ENCODE data around the gene MRTFA. TPM values are rescaled to one million over a fixed set of nuclear protein-coding genes. Genes with fewer than 3 reads are reported as not detected.

The MRTFA gene
- total RNA-seq, 1 experiment from 2014 or later = 28.0 TPM

DNA sequence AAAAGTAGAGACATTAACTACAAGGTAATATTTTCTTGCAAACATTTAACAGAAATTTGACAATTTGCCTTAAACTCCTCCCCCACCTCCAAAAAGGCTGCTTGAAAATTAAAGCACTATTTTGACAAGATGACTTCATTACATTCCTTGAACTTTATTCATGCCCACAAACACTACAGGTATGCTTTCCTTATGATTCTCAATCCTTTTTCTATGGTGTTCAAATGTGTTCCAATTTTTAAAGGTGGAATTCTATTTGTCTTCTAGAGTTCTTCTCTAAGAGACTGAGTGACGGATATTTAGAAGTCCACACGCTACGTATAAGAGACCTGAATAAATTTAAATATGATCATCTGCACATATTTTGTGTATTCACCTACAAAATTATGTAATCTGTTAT is 69.4 kb downstream of the MRTFA start:
- Histone ChIP-seq H3K27me3 (ENCODE audit: insufficient read depth, low read length) (no peaks in the 10 kb centered on the region), H3K9ac (ENCODE audit: low read length) (no peak overlapping the region), H3K9me2 (ENCODE audit: insufficient read depth) (no peaks in the 10 kb centered on the region), H3K4me3 (replicated peaks in 1 of 2; ENCODE audit: low read depth in 1 of 2, low read length in 2 of 2) (no peak overlapping the region), H3K9me3 (ENCODE audit: control insufficient read depth in 1 of 2, insufficient read depth in 1 of 2, low read depth in 1 of 2, low read length in 2 of 2) (no peaks in the 10 kb centered on the region), H3K79me2 (ENCODE audit: insufficient read depth, low read length) (peaks cover 31% of the 10 kb centered on the region), H2AFZ (ENCODE audit: low read depth, low read length, poor library complexity, severe bottlenecking) (no peak overlapping the region), H3K4me2 (ENCODE audit: low read length) (peak overlapping the region; percentile 0; the same call in 1 of the 2 replicates), H3K36me3 (ENCODE audit: control insufficient read depth in 1 of 2, insufficient read depth in 2 of 2, low read length in 2 of 2) (no peaks in the 10 kb centered on the region), H4K20me1 (ENCODE audit: insufficient read depth) (no peaks in the 10 kb centered on the region), H3K4me1 (ENCODE audit: control insufficient read depth in 1 of 2, insufficient read depth in 2 of 2, low read length in 2 of 2) (peaks cover 6 to 13% of the 10 kb centered on the region in 2 experiments; a peak in 3 of 4 replicates), H3K27ac (ENCODE audit: low read depth, low read length) (no peak overlapping the region)
- ChIA-PET POLR2A (no interaction called here), CTCF (no interaction called here), RAD21 (ENCODE audit: low non-redundant PET in 1 of 2, low total read pairs in 2 of 2, uncharacterized antibody in 2 of 2, unreplicated experiment in 2 of 2) (no interaction called here)
- intact Hi-C loops (cut with micrococcal nuclease) = no loop called here
- ATAC-seq = no peak
- DNase-seq (ENCODE audit: low read depth, low spot score) = no peak
- TF ChIP-seq FOSL1 (IDR thresholded peaks at IDR 0.05; ENCODE audit: low read depth) (peak; percentile 14; the same call in 1 of the 2 replicates), SP1 (IDR thresholded peaks at IDR 0.05; ENCODE audit: low read depth) (no peak)
- BruUV-seq (replicated peaks) = no TSS peak

DNA sequence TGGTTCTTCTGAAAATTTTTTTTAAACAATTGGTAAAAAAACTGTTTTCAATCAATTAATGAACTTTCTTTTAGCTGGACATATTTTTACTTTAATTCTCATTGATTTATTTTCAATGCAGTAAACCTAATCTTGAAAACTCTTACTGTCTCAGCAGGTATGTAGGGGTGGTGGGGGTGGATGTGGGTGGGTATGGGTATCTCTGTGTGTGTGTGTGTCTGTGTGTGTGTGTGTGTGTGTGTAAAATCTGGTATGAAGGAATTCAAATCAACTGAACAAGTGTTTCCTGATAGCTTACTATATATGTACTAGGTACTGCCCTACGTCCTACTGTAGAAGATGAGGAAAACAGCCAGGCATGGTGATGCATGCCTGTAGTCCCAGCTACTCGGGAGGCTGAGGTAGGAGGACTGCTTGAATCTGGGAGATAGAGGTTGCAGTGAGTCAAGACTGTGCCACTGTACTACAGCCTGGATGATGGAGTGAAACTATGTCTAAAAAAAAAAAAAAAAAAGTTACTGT is 75.5 kb downstream of the MRTFA start:
- CTCF ChIA-PET = no interaction called here
- Histone ChIP-seq H3K9me3 (ENCODE audit: control insufficient read depth in 1 of 2, insufficient read depth in 1 of 2, low read depth in 1 of 2, low read length in 2 of 2) (no peaks in the 10 kb centered on the region), H3K79me2 (ENCODE audit: insufficient read depth, low read length) (peaks cover 20% of the 10 kb centered on the region), H3K4me3 (replicated peaks in 1 of 2; ENCODE audit: low read depth in 1 of 2, low read length in 2 of 2) (no peak overlapping the region), H3K4me2 (ENCODE audit: low read length) (no peak overlapping the region), H3K27ac (ENCODE audit: low read depth, low read length) (no peak overlapping the region), H3K36me3 (ENCODE audit: control insufficient read depth in 1 of 2, insufficient read depth in 2 of 2, low read length in 2 of 2) (no peaks in the 10 kb centered on the region), H2AFZ (ENCODE audit: low read depth, low read length, poor library complexity, severe bottlenecking) (no peak overlapping the region), H3K9me2 (ENCODE audit: insufficient read depth) (no peaks in the 10 kb centered on the region), H3K4me1 (ENCODE audit: control insufficient read depth in 1 of 2, insufficient read depth in 2 of 2, low read length in 2 of 2) (no peaks in the 10 kb centered on the region), H3K9ac (ENCODE audit: low read length) (no peak overlapping the region), H3K27me3 (ENCODE audit: insufficient read depth, low read length) (no peaks in the 10 kb centered on the region), H4K20me1 (ENCODE audit: insufficient read depth) (no peaks in the 10 kb centered on the region)
- DNase-seq (ENCODE audit: low read depth, low spot score) (no peak), ATAC-seq (no peak)
- no peak for TF ChIP-seq ELF1 (IDR thresholded peaks at IDR 0.05; ENCODE audit: borderline replicate concordance, low read depth)
- POLR2A ChIA-PET = no interaction called here
- no TSS peak for BruUV-seq (replicated peaks)
- intact Hi-C loops (cut with micrococcal nuclease) = no loop called here
- RAD21 ChIA-PET (ENCODE audit: low non-redundant PET in 1 of 2, low total read pairs in 2 of 2, uncharacterized antibody in 2 of 2, unreplicated experiment in 2 of 2) = no interaction called here

DNA sequence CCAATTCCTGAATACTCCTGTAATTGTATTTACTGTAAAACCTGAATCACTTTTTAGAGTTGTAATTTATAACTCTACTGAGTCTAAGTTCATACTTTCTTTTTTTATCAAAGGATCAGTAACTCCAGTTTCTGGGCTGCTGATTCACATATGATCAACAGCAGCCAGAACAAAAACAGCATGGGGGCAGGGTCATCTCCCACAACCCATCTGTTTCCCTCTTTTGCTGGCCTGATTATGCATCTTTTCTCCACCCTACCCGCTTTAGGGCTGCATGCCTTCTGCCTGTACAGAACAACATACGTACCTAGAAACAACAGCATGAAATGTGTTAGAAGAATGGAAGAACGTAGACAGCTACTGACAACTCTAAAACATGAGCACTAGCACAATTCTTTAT is 76.0 kb downstream of the MRTFA start:
- no peak overlapping the region for H3K9ac ChIP-seq (ENCODE audit: low read length)
- peaks cover 22% of the 10 kb centered on the region for H3K79me2 ChIP-seq (ENCODE audit: insufficient read depth, low read length)
- no peaks in the 10 kb centered on the region for H3K4me1 ChIP-seq (ENCODE audit: control insufficient read depth in 1 of 2, insufficient read depth in 2 of 2, low read length in 2 of 2)
- ChIA-PET RAD21 (ENCODE audit: low non-redundant PET in 1 of 2, low total read pairs in 2 of 2, uncharacterized antibody in 2 of 2, unreplicated experiment in 2 of 2) (no interaction called here), CTCF (no interaction called here), POLR2A (no interaction called here)
- no peaks in the 10 kb centered on the region for H3K9me3 ChIP-seq (ENCODE audit: control insufficient read depth in 1 of 2, insufficient read depth in 1 of 2, low read depth in 1 of 2, low read length in 2 of 2)
- DNase-seq (ENCODE audit: low read depth, low spot score) = no peak
- H3K27ac ChIP-seq (ENCODE audit: low read depth, low read length) = no peak overlapping the region
- no peak overlapping the region for H3K4me2 ChIP-seq (ENCODE audit: low read length)
- no peaks in the 10 kb centered on the region for H4K20me1 ChIP-seq (ENCODE audit: insufficient read depth)
- BruUV-seq (replicated peaks) = no TSS peak
- H2AFZ ChIP-seq (ENCODE audit: low read depth, low read length, poor library complexity, severe bottlenecking) = no peak overlapping the region
- intact Hi-C loops (cut with micrococcal nuclease) = no loop called here
- H3K27me3 ChIP-seq (ENCODE audit: insufficient read depth, low read length) = no peaks in the 10 kb centered on the region
- no peaks in the 10 kb centered on the region for H3K36me3 ChIP-seq (ENCODE audit: control insufficient read depth in 1 of 2, insufficient read depth in 2 of 2, low read length in 2 of 2)
- no peaks in the 10 kb centered on the region for H3K9me2 ChIP-seq (ENCODE audit: insufficient read depth)
- no peak overlapping the region for H3K4me3 ChIP-seq (replicated peaks in 1 of 2; ENCODE audit: low read depth in 1 of 2, low read length in 2 of 2)
- ATAC-seq = no peak
- no peak for TF ChIP-seq JUND (IDR thresholded peaks at IDR 0.05)
- no peak for TF ChIP-seq ZFX (IDR thresholded peaks at IDR 0.05)
- TF ChIP-seq YY1 (IDR thresholded peaks at IDR 0.05; ENCODE audit: extremely low read depth, insufficient replicate concordance, low read depth, low read length) = no peak
- TF ChIP-seq TCF7L2 (IDR thresholded peaks at IDR 0.05; ENCODE audit: borderline replicate concordance, extremely low read depth, insufficient read depth, insufficient read length) = no peak
- TF ChIP-seq, protein P1, sequence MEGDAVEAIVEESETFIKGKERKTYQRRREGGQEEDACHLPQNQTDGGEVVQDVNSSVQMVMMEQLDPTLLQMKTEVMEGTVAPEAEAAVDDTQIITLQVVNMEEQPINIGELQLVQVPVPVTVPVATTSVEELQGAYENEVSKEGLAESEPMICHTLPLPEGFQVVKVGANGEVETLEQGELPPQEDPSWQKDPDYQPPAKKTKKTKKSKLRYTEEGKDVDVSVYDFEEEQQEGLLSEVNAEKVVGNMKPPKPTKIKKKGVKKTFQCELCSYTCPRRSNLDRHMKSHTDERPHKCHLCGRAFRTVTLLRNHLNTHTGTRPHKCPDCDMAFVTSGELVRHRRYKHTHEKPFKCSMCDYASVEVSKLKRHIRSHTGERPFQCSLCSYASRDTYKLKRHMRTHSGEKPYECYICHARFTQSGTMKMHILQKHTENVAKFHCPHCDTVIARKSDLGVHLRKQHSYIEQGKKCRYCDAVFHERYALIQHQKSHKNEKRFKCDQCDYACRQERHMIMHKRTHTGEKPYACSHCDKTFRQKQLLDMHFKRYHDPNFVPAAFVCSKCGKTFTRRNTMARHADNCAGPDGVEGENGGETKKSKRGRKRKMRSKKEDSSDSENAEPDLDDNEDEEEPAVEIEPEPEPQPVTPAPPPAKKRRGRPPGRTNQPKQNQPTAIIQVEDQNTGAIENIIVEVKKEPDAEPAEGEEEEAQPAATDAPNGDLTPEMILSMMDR (IDR thresholded peaks at IDR 0.05 in 2 of 3, conservative IDR thresholded peaks at IDR 0.05 in 1 of 3; ENCODE audit: borderline replicate concordance in 1 of 3, insufficient read depth in 1 of 3, low read depth in 2 of 3, low read length in 2 of 3) = no peak
- TF ChIP-seq ELF1 (IDR thresholded peaks at IDR 0.05; ENCODE audit: borderline replicate concordance, low read depth) = no peak
- no peak for TF ChIP-seq SIN3A (IDR thresholded peaks at IDR 0.05; ENCODE audit: low read depth)
- no peak for TF ChIP-seq ZNF274 (IDR thresholded peaks at IDR 0.05; ENCODE audit: low read depth, low read length)
- TF ChIP-seq FOSL1 (IDR thresholded peaks at IDR 0.05; ENCODE audit: low read depth) = no peak
- TF ChIP-seq RAD21 (IDR thresholded peaks at IDR 0.05; ENCODE audit: low read depth) = no peak
- no peak for TF ChIP-seq EZH2phosphoT487 (IDR thresholded peaks at IDR 0.05; ENCODE audit: borderline replicate concordance)
- TF ChIP-seq POLR2AphosphoS5 (IDR thresholded peaks at IDR 0.05; ENCODE audit: low read depth, low read length) = no peak
- TF ChIP-seq EGR1 (IDR thresholded peaks at IDR 0.05; ENCODE audit: low read depth) = no peak
